Uterus (tissue), 4 donors: Measurements from ENCODE around the gene ARL2BP. TPM values are rescaled to one million over a fixed set of nuclear protein-coding genes. Genes with fewer than 3 reads are reported as not detected.

Experiments used
- DNase-seq, 2 donors: peaks; one replicate each; pipeline ENCODE4 v3.0.0-alpha.2; 2019 to 2020
- H3K27ac ChIP-seq, 2 donors: fragments of 200-600 bp; sonication (generic); 1 replicate in 1 of 2; 2 replicates in 1 of 2; pipeline ENCODE4 v1.5.1; 2016 to 2018
- H3K27me3 ChIP-seq, 2 donors: fragments of 200-600 bp; sonication (generic); one replicate each; pipeline ENCODE4 v1.5.1; 2018 to 2019; ENCODE audit warnings: control low read depth in 1 of 2
- H3K36me3 ChIP-seq, 2 donors: fragments of 200-600 bp; sonication (generic); one replicate each; pipeline ENCODE4 v1.5.1; 2019; ENCODE audit warnings: control low read depth in 1 of 2
- H3K4me1 ChIP-seq, 2 donors: fragments of 200-600 bp; sonication (generic); one replicate each; pipeline ENCODE4 v1.5.1; 2018 to 2019; ENCODE audit warnings: control low read depth in 1 of 2
- H3K4me3 ChIP-seq, 2 donors: fragments of 200-600 bp; sonication (generic); 1 replicate in 1 of 2; 2 replicates in 1 of 2; pipeline ENCODE4 v1.5.1; 2018 to 2019; ENCODE audit warnings: mild to moderate bottlenecking in 1 of 2
- H3K9me3 ChIP-seq, 2 donors: fragments of 200-600 bp; sonication (generic); one replicate each; pipeline ENCODE4 v1.5.1; 2019; ENCODE audit warnings: control low read depth in 1 of 2
- CTCF ChIP-seq, 4 experiments: fragments of 200-600 bp in 2 of 4; fragments of 450-650 bp in 2 of 4; sonication (generic) in 2 of 4; IDR thresholded peaks; one replicate each; pipeline ENCODE4 v1.5.1; 2016 to 2019; ENCODE audit warnings: antibody characterized with exemption in 4 of 4, mild to moderate bottlenecking in 2 of 4, moderate library complexity in 1 of 4
- POLR2A ChIP-seq, 2 donors: fragments of 450-650 bp; IDR thresholded peaks; one replicate each; pipeline ENCODE4 v1.6.1; 2016; ENCODE audit warnings: antibody characterized with exemption in 2 of 2, mild to moderate bottlenecking in 1 of 2, moderate library complexity in 1 of 2
- intact Hi-C: fragments of 100-400 bp; cut with DNase I; formaldehyde crosslinking; loops from one replicate; pipeline ENCODE4 v1.15.1; 2023; ENCODE audit warnings: low total_unique reads
- total RNA-seq, 4 donors: library from RNA; depleted of rRNA in 3 of 4; stranded (reverse); fragments of >200 nt in 3 of 4; gene quantifications; one replicate each; pipeline versions ENCODE4 v1.1.0 to v1.2.4, GENCODE V29; 2014 to 2023
- donor health status: DM: yes; HTN: yes; CAD: no.

The ARL2BP gene
- total RNA-seq, 4 donors from 2014 or later, result 40.9 to 110 (median 57.8) TPM

- TF ChIP-seq CTCF (IDR thresholded peaks at IDR 0.05) (no peak), POLR2A (IDR thresholded peaks at IDR 0.05) (no peak)
- H3K36me3 ChIP-seq, result no peaks in the 10 kb centered on the region
Measured at GRCh38 chr16:57216968-57217367, 28.1 kb upstream of the ARL2BP start.

GRCh38 chr16:57223057-57223456, 22.0 kb upstream of the ARL2BP start:
- Histone ChIP-seq H3K9me3 (no peaks in the 10 kb centered on the region), H3K27ac (peak overlapping the region in 1 of 2 donors; percentile 11), H3K27me3 (no peaks in the 10 kb centered on the region), H3K36me3 (no peaks in the 10 kb centered on the region), H3K4me3 (no peak overlapping the region), H3K4me1 (peaks cover 0 to 3% of the 10 kb centered on the region in 2 donors)
- DNase-seq, result no peak
- TF ChIP-seq POLR2A (IDR thresholded peaks at IDR 0.05) (no peak), CTCF (IDR thresholded peaks at IDR 0.05) (no peak)
- intact Hi-C loops, result no loop called here

More at GRCh38 chr16:57216968-57217367, 28.1 kb upstream of the ARL2BP start:
- intact Hi-C loops, result no loop called here
- H3K9me3 ChIP-seq, result no peaks in the 10 kb centered on the region
- no peaks in the 10 kb centered on the region for H3K4me1 ChIP-seq
- no peaks in the 10 kb centered on the region for H3K27me3 ChIP-seq
- H3K27ac ChIP-seq, result no peak overlapping the region
- H3K4me3 ChIP-seq, result no peak overlapping the region
- no peak for DNase-seq

- Histone ChIP-seq H3K27me3 (no peaks in the 10 kb centered on the region), H3K36me3 (no peaks in the 10 kb centered on the region), H3K4me1 (peaks cover 0 to 3% of the 10 kb centered on the region in 2 donors), H3K27ac (no peak overlapping the region), H3K4me3 (no peak overlapping the region), H3K9me3 (no peaks in the 10 kb centered on the region)
- DNase-seq, result no peak
- intact Hi-C loops, result no loop called here
- TF ChIP-seq CTCF (IDR thresholded peaks at IDR 0.05) (no peak), POLR2A (IDR thresholded peaks at IDR 0.05) (no peak)
Measured at GRCh38 chr16:57224651-57225335, 20.3 kb upstream of the ARL2BP start.

- Histone ChIP-seq H3K27me3 (no peaks in the 10 kb centered on the region), H3K4me3 (no peak overlapping the region), H3K4me1 (peaks cover 0 to 3% of the 10 kb centered on the region in 2 donors), H3K36me3 (no peaks in the 10 kb centered on the region), H3K9me3 (no peaks in the 10 kb centered on the region), H3K27ac (no peak overlapping the region)
- intact Hi-C loops, result no loop called here
- TF ChIP-seq CTCF (IDR thresholded peaks at IDR 0.05) (no peak), POLR2A (IDR thresholded peaks at IDR 0.05) (no peak)
- DNase-seq, result no peak
Measured at GRCh38 chr16:57225978-57226377, 19.1 kb upstream of the ARL2BP start.

GRCh38 chr16:57226701-57227621, 18.1 kb upstream of the ARL2BP start:
- H3K27ac ChIP-seq, result peak overlapping the region; percentile 1 to 42
- no peak overlapping the region for H3K4me3 ChIP-seq
- H3K36me3 ChIP-seq, result no peaks in the 10 kb centered on the region
- DNase-seq, result no peak
- H3K4me1 ChIP-seq, result peaks cover 0 to 3% of the 10 kb centered on the region in 2 donors
- TF ChIP-seq POLR2A (IDR thresholded peaks at IDR 0.05) (no peak), CTCF (IDR thresholded peaks at IDR 0.05) (no peak)
- intact Hi-C loops, result no loop called here
- no peaks in the 10 kb centered on the region for H3K27me3 ChIP-seq
- no peaks in the 10 kb centered on the region for H3K9me3 ChIP-seq
